K562 (cell line): ENCODE data around the gene EZH1. TPM values are rescaled to one million over a fixed set of nuclear protein-coding genes. Genes with fewer than 3 reads are reported as not detected.

Experiments
- CCNT2 ChIP-seq: IDR thresholded peaks from 2 replicates; pipeline ENCODE4 v1.6.1; 2011; ENCODE audit warnings: borderline replicate concordance, low read depth, mild to moderate bottlenecking, moderate library complexity, mixed read lengths, low read length; ENCODE audit not compliant: insufficient read length; ENCODE audit errors: extremely low read depth
- CHAMP1 ChIP-seq: fragments of 450-650 bp; IDR thresholded peaks from 2 replicates; pipeline ENCODE4 v1.6.1; 2016; ENCODE audit warnings: mild to moderate bottlenecking
- CREB1 ChIP-seq, 2 experiments: sonication (generic) in 1 of 2; formaldehyde crosslinking in 1 of 2; IDR thresholded peaks; 2 replicates each; pipeline versions ENCODE4 v1.6.1 to v1.8.0; 2012 to 2022; ENCODE audit warnings: inconsistent platforms in 1 of 2, mild to moderate bottlenecking in 1 of 2, missing genetic modification reagents in 1 of 2, moderate library complexity in 1 of 2
- FUS ChIP-seq: fragments of 200-400 bp; formaldehyde crosslinking; optimal IDR thresholded peaks from 2 replicates; pipeline ENCODE3; 2017; ENCODE audit warnings: low read depth, low read length
- GATAD2A ChIP-seq: fragments of 450-650 bp; IDR thresholded peaks from 2 replicates; pipeline ENCODE4 v1.6.1; 2017
- HBP1 ChIP-seq: fragments of 450-650 bp; formaldehyde crosslinking; IDR thresholded peaks from 2 replicates; pipeline ENCODE4 v1.4.0; 2022; ENCODE audit warnings: missing genetic modification characterization
- HMBOX1 ChIP-seq: sonication (generic); IDR thresholded peaks from 2 replicates; pipeline ENCODE4 v1.6.1; 2016
- POLR2G ChIP-seq: fragments of 200-400 bp; formaldehyde crosslinking; IDR thresholded peaks from 2 replicates; pipeline ENCODE4 v1.6.1; 2017; ENCODE audit warnings: low read depth, mild to moderate bottlenecking, antibody characterized with exemption, low read length, moderate library complexity
- RREB1 ChIP-seq: fragments of 250-450 bp; sonication (Bioruptor Pico); IDR thresholded peaks from 2 replicates; pipeline ENCODE4 v1.4.0; 2020
- SIN3B ChIP-seq: fragments of 450-650 bp; IDR thresholded peaks from 2 replicates; pipeline ENCODE4 v1.6.1; 2017; ENCODE audit warnings: low read depth, mild to moderate bottlenecking, moderate library complexity
- SMAD2 ChIP-seq: fragments of 150-350 bp; IDR thresholded peaks from 2 replicates; pipeline ENCODE4 v1.6.1; 2014; ENCODE audit warnings: low read depth, mild to moderate bottlenecking, low read length
- TSHZ1 ChIP-seq: fragments of 250-450 bp; sonication (Bioruptor Pico); IDR thresholded peaks from 2 replicates; pipeline ENCODE4 v1.4.0; 2020; ENCODE audit warnings: mild to moderate bottlenecking, moderate library complexity
- ZNF41 ChIP-seq: fragments of 250-450 bp; sonication (Bioruptor Pico); conservative IDR thresholded peaks from 2 replicates; pipeline ENCODE4 v1.4.0; 2020; ENCODE audit warnings: mild to moderate bottlenecking
- polyA plus RNA-seq, 8 experiments: library from polyadenylated mRNA; depleted of rRNA in 4 of 8; stranded (reverse) in 5 of 8; unstranded in 3 of 8; fragments of >200 nt; fragmentation: Nextera tagmentation in 2 of 8; fragmentation: Illumina TruSeq in 1 of 8; extraction: Ambion mirVana in 2 of 8; extraction: Trizol in 1 of 8; gene quantifications; 2 replicates each; pipeline versions ENCODE4 v1.2.1 to v1.2.3, GENCODE V29; 2011 to 2014; ENCODE audit warnings: inconsistent platforms in 1 of 8, missing spikeins in 1 of 8
- total RNA-seq, 7 experiments: library from RNA; depleted of rRNA in 6 of 7; stranded (reverse); fragments of >200 nt in 6 of 7; fragmentation: Illumina TruSeq in 2 of 7; extraction: Trizol in 2 of 7; gene quantifications; 2 replicates each; pipeline versions ENCODE4 v1.2.1 to v1.2.3, GENCODE V29; 2011 to 2021; ENCODE audit warnings: low replicate concordance in 1 of 7

Gene EZH1
- total and polyA plus RNA-seq, 9 of the 15 experiments (the other 6 are each of a cell fraction or from before 2014, with no cell fraction given), result 8.6 to 40.8 (median 22.9) TPM

- TF ChIP-seq RREB1 (CRISPR knock-in tag) (no peak), GATAD2A (0 out of 2 replicates have a peak, but pooled peaks have one; percentile 36), ZNF41 (CRISPR knock-in tag) (no peak), SMAD2 (no peak), FUS (no peak), SIN3B (no peak), CCNT2 (no peak), CREB1 (IDR thresholded peaks at IDR 0.05) (no peak), CREB1 (CRISPR knock-in tag; IDR thresholded peaks at IDR 0.05) (no peak), POLR2G (no peak), TSHZ1 (CRISPR knock-in tag) (no peak), HMBOX1 (no peak), HBP1 (CRISPR knock-in tag) (no peak), CHAMP1 (no peak)
These were observed 30.8 kb upstream of the EZH1 start (continued) for GRCh38 chr17:42775534-42776098.
